Parathyroid adenoma (tissue), 2 donors: Measurements from ENCODE around the gene ANO4.

ENCODE experiments used
- H2AFZ ChIP-seq: fragments of 300-600 bp; sonication (generic); one replicate; pipeline ENCODE4 v1.7.0; 2017; ENCODE audit warnings: antibody characterized with exemption, mild to moderate bottlenecking
- H3K27ac ChIP-seq: fragments of 300-600 bp; sonication (generic); one replicate; pipeline ENCODE4 v1.7.0; 2017
- H3K27me3 ChIP-seq: fragments of 300-600 bp; sonication (generic); one replicate; pipeline ENCODE4 v1.7.0; 2017; ENCODE audit warnings: low read length; ENCODE audit not compliant: control insufficient read depth, insufficient read depth
- H3K36me3 ChIP-seq: fragments of 300-600 bp; sonication (generic); one replicate; pipeline ENCODE4 v1.7.0; 2017; ENCODE audit warnings: low read length; ENCODE audit not compliant: control insufficient read depth, insufficient read depth
- H3K4me1 ChIP-seq: fragments of 300-600 bp; sonication (generic); one replicate; pipeline ENCODE4 v1.7.0; 2017; ENCODE audit warnings: control low read depth
- H3K4me2 ChIP-seq: fragments of 300-600 bp; sonication (generic); one replicate; pipeline ENCODE4 v1.7.0; 2017; ENCODE audit warnings: low read length
- H3K4me3 ChIP-seq: fragments of 300-600 bp; sonication (generic); one replicate; pipeline ENCODE4 v1.7.0; 2017; ENCODE audit warnings: low read depth, low read length
- H3K79me2 ChIP-seq: fragments of 300-600 bp; sonication (generic); one replicate; pipeline ENCODE4 v1.7.0; 2017; ENCODE audit warnings: control low read depth
- H3K9ac ChIP-seq: fragments of 300-600 bp; sonication (generic); one replicate; pipeline ENCODE4 v1.7.0; 2017; ENCODE audit warnings: mild to moderate bottlenecking
- H3K9me3 ChIP-seq: fragments of 300-600 bp; sonication (generic); one replicate; pipeline ENCODE4 v1.7.0; 2017; ENCODE audit warnings: low read length; ENCODE audit not compliant: control insufficient read depth
- CTCF ChIP-seq: fragments of 300-600 bp; sonication (generic); IDR thresholded peaks from one replicate; pipeline ENCODE4 v1.7.0; 2017; ENCODE audit warnings: antibody characterized with exemption, mild to moderate bottlenecking
- donor health status: primary hyperparathyroidism.

ANO4 gene

GRCh38 chr12:100789146-100789545, 5.4 kb upstream of the ANO4 start:
- no peak overlapping the region for H2AFZ ChIP-seq
- no peak for TF ChIP-seq CTCF
- H3K79me2 ChIP-seq = no peaks in the 10 kb centered on the region
- H3K27me3 ChIP-seq = no peaks in the 10 kb centered on the region
- no peak overlapping the region for H3K27ac ChIP-seq
- H3K4me1 ChIP-seq = no peaks in the 10 kb centered on the region
- H3K4me2 ChIP-seq = no peak overlapping the region
- H3K9me3 ChIP-seq = no peaks in the 10 kb centered on the region
- H3K36me3 ChIP-seq = no peaks in the 10 kb centered on the region
- no peak overlapping the region for H3K4me3 ChIP-seq
- H3K9ac ChIP-seq = no peak overlapping the region

- no peak overlapping the region for H3K27ac ChIP-seq
- no peak overlapping the region for H3K9ac ChIP-seq
- H3K4me1 ChIP-seq = no peaks in the 10 kb centered on the region
- no peak overlapping the region for H2AFZ ChIP-seq
- no peaks in the 10 kb centered on the region for H3K79me2 ChIP-seq
- no peaks in the 10 kb centered on the region for H3K36me3 ChIP-seq
- H3K4me2 ChIP-seq = no peak overlapping the region
- TF ChIP-seq CTCF = no peak
- no peaks in the 10 kb centered on the region for H3K27me3 ChIP-seq
- H3K4me3 ChIP-seq = no peak overlapping the region
- H3K9me3 ChIP-seq = no peaks in the 10 kb centered on the region
Measured at GRCh38 chr12:100789975-100790374, 4.6 kb upstream of the ANO4 start.

GRCh38 chr12:100790552-100790951, 4.0 kb upstream of the ANO4 start:
- no peak overlapping the region for H2AFZ ChIP-seq

GRCh38 chr12:100793182-100793581, 1.4 kb upstream of the ANO4 start:
- Histone ChIP-seq H3K4me1 (no peaks in the 10 kb centered on the region), H3K4me2 (no peak overlapping the region), H3K9ac (no peak overlapping the region), H2AFZ (no peak overlapping the region), H3K4me3 (no peak overlapping the region), H3K79me2 (no peaks in the 10 kb centered on the region), H3K27ac (no peak overlapping the region), H3K36me3 (no peaks in the 10 kb centered on the region), H3K9me3 (no peaks in the 10 kb centered on the region), H3K27me3 (no peaks in the 10 kb centered on the region)
- TF ChIP-seq CTCF = no peak

More at GRCh38 chr12:100790552-100790951, 4.0 kb upstream of the ANO4 start:
- Histone ChIP-seq H3K36me3 (no peaks in the 10 kb centered on the region), H3K9me3 (no peaks in the 10 kb centered on the region), H3K4me1 (no peaks in the 10 kb centered on the region), H3K27me3 (no peaks in the 10 kb centered on the region), H3K4me2 (no peak overlapping the region), H3K4me3 (no peak overlapping the region), H3K79me2 (no peaks in the 10 kb centered on the region), H3K9ac (no peak overlapping the region), H3K27ac (no peak overlapping the region)
- no peak for TF ChIP-seq CTCF

GRCh38 chr12:100795174-100795799, 711 bp downstream of the ANO4 start:
- Histone ChIP-seq H3K4me2 (no peak overlapping the region), H3K4me3 (no peak overlapping the region)
- no peak for TF ChIP-seq CTCF

More at GRCh38 chr12:100795174-100795799, 711 bp downstream of the ANO4 start:
- no peak overlapping the region for H3K27ac ChIP-seq
- no peaks in the 10 kb centered on the region for H3K9me3 ChIP-seq
- H3K27me3 ChIP-seq = no peaks in the 10 kb centered on the region
- no peaks in the 10 kb centered on the region for H3K36me3 ChIP-seq
- H2AFZ ChIP-seq = no peak overlapping the region
- no peaks in the 10 kb centered on the region for H3K4me1 ChIP-seq
- no peaks in the 10 kb centered on the region for H3K79me2 ChIP-seq
- H3K9ac ChIP-seq = no peak overlapping the region
